Posterior vena cava (tissue), 2 donors: ENCODE results near the gene ATRN. TPM values are rescaled to one million over a fixed set of nuclear protein-coding genes. Genes with fewer than 3 reads are reported as not detected.

Experiments used
- DNase-seq: peaks from one replicate; pipeline ENCODE4 v3.0.0-alpha.2; 2020; ENCODE audit warnings: low spot score
- intact Hi-C, 2 donors: fragments of 100-400 bp; cut with DNase I; formaldehyde crosslinking; loops; one replicate each; pipeline versions ENCODE4 v1.14.1 to v1.14.2; 2022 to 2023
- total RNA-seq, 2 donors: library from RNA; stranded (reverse); fragmentation: NEBNext Ultra II Directional; extraction: Animal tissue kit (Norgen Biotek cat#: 25700); gene quantifications; one replicate each; pipeline ENCODE4 v1.2.1, GENCODE V29; 2021
- donor health status: DM: yes; HTN: yes; CAD: no.
- donor health status: DM: yes; HTN: yes; CAD: no.

ATRN gene
- total RNA-seq, 2 donors from 2014 or later: 21.3 to 26.1 TPM

DNA sequence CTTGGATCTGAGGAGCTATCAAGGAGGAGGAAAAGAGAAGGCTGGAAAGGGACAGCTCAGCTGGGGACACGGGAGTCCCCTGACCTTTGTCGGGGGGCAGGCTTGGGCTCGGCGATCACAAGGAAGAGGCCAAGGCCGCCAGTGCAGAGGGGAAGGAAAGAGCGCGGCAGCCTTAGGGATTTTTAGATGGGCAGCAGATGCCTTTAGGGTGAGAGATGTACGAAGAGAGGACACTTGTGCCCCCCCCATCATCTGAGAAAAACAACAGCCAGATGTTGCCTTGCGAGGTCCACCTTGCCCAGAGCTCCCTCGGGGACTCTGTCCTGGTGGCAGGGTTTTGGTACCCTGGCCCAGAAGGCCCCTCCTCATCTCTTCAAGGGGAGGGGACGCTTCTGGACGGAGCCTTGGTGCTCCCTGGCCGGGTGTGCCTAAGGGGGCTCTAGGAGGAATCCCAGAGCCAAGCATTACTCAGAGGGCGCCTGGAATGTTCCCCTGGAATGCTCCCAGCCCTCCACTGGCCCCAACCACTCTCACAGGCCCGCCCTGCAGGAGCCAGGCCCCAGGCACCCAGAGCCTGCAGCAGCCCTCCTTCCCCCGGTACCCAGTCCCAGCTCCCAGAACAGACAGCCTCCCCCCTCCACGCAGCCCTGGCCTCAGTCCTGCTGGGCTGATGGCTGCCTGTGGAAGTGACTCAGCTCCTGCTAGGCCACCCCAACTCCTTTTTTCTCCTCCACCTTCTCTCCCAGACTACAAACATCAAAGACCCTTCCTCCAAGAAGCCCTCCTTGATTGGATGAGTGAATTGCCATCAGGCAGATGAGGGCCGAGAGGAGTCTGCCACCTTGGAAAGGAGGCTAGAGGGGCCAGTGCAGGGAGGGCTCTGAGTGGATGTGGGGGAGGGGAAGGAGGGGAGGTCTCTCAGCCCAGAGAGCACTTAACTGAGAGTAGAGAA, 209.2 kb downstream of the ATRN start:
- intact Hi-C loops: loop anchor here in 1 of 2 donors (5.0 kb wide), 1 partner anchor 897 kb away; no protein-coding TSS in a partner anchor
- DNase-seq: no peak

DNA sequence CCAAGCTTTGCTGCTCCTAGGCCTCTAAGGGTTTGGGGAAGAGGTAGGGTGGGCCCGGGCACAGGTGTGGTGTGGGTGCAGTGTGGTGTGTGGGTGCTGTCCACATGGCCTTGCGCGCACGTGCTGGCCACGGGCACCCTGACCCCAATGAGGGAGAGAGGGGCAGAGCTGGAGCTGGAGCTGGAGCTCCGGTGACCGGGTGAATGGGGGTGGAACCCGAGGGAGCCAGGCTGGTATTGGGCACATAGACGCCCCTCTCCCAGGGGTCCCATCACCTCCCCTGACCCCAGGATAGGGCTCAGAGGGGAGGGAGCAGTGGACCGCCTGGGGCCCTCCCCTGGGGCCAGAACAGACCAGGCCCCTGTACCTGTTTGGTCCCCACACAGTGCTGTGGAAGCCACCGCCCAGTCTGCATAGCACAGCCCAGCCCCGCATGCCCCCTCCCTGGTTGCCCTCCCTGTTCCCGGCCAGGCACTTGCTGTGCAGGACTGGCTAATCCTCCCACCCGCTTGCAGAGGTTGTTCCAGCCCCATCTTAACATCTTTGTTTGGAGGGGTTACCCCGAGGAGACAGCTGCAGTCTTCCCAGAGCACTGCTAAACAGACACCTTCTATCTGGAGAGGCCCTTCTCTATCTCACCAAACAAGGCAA, 210.0 kb downstream of the ATRN start:
- intact Hi-C loops: loop anchor here in 1 of 2 donors (5.0 kb wide), 1 partner anchor 896 kb away; no protein-coding TSS in a partner anchor
- no peak for DNase-seq

- intact Hi-C loops: loop anchor here in 1 of 2 donors (5.0 kb wide), 1 partner anchor 896 kb away; no protein-coding TSS in a partner anchor
These were observed 210.6 kb downstream of the ATRN start for GRCh38 chr20:3681352-3681930.

DNA sequence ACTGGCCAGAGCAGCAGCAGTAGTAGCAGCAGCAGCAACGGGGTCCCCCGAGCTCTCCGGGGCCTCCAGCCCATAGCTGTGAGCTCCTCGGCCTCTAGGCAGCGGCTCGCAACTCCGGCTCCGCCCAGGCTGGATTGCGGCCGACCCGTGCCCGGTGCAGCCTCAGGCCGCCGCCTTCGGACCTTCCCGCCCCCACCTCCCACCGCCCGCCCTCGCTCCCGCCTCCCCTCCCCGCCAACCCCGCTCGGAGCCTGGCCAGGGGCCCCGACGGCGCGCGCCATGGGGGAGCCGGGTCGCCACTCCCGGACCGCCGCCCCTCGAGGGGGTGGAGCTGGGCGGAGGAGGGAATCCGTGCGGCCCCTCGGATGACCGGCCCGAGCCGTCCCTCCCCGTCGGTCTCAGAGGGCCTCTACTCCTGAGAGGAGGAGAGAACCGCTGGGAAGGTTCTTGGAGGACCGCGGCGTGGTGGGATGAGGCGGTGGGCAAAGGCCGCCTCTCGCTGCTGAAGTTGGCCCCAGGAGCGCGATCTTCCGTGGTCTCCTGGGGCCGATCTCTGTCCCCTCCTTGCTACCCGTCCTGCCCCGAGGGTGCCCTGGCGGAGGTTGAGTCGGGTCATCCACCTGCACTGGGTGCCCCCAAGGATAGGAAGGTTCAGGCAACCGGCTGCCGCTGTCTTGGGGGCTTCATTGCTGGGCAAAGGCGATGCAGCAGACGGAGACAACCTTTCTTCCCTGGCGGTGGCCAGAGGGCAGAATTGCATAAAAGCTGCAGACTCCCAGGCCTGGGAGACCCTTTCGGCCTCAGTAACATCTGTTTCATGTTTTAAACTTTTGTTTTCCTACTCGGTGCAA, 211.3 kb downstream of the ATRN start, which contains the start of gene ADAM33:
Gene ADAM33 (minus strand): TSS at position 80 of the 851 bp plus-strand sequence. CDS start 6 bp downstream, at position 74.
- no peak for DNase-seq
- intact Hi-C loops: loop anchor here in 1 of 2 donors (5.0 kb wide), 1 partner anchor 895 kb away; no protein-coding TSS in a partner anchor

More at GRCh38 chr20:3681352-3681930, 210.6 kb downstream of the ATRN start:
- no peak for DNase-seq

GRCh38 chr20:3685341-3685740, 214.5 kb downstream of the ATRN start:
- no peak for DNase-seq
- intact Hi-C loops: no loop called here

DNA sequence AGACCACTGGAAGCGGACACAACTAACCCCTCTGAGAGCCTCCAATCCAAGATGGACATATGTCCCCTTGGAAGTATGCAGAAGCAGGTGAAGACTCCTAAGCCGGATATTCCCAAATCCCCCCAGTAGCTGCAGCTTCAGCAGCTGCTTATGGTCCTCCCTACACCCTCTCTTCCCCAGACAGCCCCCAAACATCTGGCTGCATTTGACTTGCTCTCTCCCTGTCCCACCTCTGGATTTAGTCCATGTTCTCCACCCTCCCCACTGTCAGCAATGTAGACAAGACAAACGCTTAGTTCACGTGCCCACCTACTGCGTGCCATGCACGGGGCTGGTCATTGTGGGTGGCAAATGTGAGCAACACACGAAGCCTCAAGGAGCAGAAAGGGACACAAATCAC, 215.6 kb downstream of the ATRN start:
- no peak for DNase-seq
- intact Hi-C loops: no loop called here

GRCh38 chr20:3686867-3687321, 216.1 kb downstream of the ATRN start:
- DNase-seq: peak; percentile 93
- intact Hi-C loops: no loop called here

GRCh38 chr20:3687655-3688054, 216.8 kb downstream of the ATRN start:
- intact Hi-C loops: no loop called here
- no peak for DNase-seq

GRCh38 chr20:3689978-3690377, 219.2 kb downstream of the ATRN start:
- intact Hi-C loops: no loop called here
- no peak for DNase-seq

DNA sequence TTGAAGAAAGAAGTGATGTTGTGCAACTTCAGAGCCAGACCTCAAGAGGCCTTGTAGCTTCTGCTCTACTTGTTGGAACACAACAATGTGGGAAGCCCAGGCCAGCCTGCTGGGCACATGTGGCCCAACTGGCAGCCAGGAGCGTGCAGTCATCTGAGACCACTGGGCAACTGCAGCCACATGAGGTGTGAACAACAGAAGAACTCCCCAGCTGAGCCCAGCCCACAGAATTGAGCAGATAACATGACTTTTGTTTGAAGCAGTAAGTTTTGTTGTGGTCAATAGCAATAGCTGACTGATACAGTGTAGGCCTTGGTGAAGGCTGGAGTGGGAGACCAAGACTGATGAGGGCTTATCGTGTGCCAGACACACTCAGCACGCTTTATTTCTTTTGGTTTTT, 219.6 kb downstream of the ATRN start:
- intact Hi-C loops: no loop called here
- DNase-seq: no peak

DNA sequence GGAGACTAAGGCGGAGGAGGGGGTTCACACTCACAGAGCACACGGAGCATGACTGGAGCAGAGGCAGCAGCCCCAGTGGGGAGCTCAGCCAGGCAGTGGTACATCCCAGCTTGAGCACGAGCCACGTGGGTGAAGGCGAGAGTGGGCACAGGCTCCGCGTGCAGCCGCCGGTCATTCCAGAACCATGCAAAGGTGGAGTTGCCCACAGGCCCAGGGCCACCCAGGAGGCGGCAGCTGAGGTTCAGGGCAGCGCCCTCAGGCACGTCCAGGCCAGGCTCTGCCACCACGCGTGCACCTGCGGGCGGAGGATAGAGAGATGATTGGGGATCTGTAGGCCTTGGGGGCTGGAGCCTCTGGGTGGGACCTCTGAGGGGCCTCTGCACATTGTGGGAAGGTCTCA, 220.5 kb downstream of the ATRN start:
- no peak for DNase-seq
- intact Hi-C loops: no loop called here

DNA sequence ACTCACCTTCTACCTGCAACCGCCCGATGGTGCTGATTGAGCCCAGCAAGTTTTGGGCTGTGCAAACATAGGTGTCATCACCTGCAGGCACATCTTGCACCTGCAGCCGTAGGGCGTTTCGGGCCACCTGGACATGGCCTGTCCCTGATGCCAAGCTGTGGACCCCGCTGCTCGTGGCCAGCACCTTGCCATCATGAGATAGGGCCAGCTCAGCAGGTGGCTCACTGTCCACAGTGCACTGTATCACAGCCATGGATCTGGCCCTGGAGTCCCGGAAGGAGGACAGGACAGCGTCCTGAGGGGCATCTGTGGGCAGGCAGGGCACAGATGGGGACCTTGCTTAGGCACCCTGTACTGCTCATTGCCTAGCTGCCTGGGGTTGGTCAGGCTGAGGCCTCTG, 221.1 kb downstream of the ATRN start:
- intact Hi-C loops: no loop called here
- DNase-seq: no peak

DNA sequence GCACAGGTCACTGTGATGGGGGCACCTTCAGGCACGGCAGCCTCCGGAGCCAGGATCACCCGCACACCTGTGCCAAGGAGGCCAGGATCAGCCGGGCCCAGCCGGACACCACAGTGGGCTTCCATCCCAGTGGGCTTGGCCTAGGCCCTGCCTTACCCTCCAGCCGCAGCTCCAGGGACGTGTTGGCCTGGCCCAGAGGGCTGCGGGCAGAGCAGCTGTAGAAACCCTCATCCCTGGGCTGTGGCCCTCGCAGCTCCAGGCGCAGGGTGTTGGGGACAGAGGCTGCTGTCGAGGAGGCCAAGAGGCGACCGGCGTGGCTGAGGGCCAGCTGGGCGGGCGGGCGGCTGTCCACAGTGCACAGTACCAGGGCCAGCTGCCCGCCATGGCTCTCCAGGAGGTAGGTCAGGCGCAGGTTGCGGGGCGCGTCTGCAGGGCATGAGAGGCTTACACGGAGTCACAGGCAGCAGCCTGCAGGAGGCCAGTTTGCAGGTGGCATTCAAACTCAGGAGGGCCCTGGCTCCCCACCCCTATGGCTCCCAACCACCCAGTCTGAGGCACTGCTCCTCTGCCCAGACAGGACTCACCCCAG, 222.0 kb downstream of the ATRN start:
- intact Hi-C loops: no loop called here
- no peak for DNase-seq

GRCh38 chr20:3693376-3693775, 222.6 kb downstream of the ATRN start:
- intact Hi-C loops: no loop called here

DNA sequence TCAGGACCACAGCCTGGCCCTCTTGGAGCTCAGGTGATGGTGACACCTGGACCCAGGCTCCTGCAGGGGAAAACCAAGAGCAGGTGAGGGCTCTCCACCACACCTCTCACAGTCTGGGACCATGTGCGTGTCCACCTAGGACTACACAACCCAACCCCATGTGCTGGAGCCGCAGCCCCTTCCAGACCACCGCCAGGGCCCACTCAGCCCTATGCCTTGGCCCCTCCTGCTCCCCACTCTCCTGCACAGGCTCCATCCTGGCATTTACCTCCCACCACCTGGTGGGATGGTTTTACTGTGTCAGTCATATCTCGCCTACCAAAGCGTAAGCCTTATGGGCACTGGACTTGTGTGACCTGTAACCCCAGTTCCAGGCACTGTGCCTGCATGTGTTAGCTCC, 224.0 kb downstream of the ATRN start:
- no peak for DNase-seq
- intact Hi-C loops: no loop called here

More at GRCh38 chr20:3693376-3693775, 222.6 kb downstream of the ATRN start:
- DNase-seq: no peak

GRCh38 chr20:3696200-3696599, 225.4 kb downstream of the ATRN start:
- no peak for DNase-seq
- intact Hi-C loops: no loop called here

DNA sequence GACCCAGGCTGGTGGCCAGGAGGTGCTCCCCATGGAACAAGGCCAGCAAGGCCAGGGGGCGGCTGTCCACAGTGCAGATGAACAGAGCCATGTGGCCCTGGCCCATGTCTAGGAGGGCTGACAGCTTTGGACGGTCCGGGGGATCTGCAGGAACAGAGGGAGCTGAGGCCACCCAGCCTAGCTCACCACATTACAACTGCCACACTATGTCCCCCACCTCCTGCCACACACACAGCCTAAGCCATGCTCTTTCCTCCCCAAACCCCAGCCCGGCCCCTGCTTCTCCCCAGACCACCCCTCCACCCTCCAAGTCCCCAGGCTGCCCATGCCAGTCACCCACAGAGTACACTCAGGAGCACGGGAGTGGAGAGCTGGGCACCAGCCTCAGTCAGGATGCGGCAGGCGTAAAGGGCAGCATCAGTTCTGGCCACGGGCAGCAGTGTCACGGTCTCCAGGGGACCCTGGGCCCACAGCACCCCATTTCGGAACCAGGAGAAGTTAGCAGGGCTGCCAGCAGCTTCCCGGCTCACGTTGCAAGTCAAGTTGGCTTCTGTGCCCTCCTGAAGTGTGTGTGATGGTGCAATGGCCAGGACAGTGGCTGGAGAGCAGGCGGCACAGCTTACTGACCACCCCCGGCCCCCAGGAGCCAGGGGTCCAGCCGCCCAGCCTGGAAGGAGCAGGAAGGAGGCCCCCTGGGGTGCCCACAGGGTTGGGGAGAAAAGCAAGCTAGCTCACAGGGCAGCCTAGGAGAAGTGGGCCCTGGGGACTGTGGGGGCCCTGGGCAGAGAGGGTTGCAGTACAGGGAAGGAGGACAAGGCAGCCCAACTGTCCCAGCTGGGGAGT, 226.1 kb downstream of the ATRN start:
- intact Hi-C loops: no loop called here
- DNase-seq: no peak
